IMR-90 (cell line): ENCODE measurements around the gene SERINC3.

ENCODE experiments used
- BHLHE40 ChIP-seq: fragments of 150-350 bp; IDR thresholded peaks from 2 replicates; pipeline ENCODE4 v1.6.1; 2016; ENCODE audit warnings: mild to moderate bottlenecking, low read depth, low read length
- CEBPB ChIP-seq: IDR thresholded peaks from 2 replicates; pipeline ENCODE4 v1.6.1; 2012; ENCODE audit warnings: low read depth, low read length, improper control_type of control experiment
- CTCF ChIP-seq: conservative IDR thresholded peaks from 2 replicates; pipeline ENCODE4 v1.5.1; 2012; ENCODE audit warnings: mild to moderate bottlenecking, low read depth, low read length, improper control_type of control experiment
- FOS ChIP-seq: fragments of 150-350 bp; IDR thresholded peaks from 2 replicates; pipeline ENCODE4 v1.6.1; 2016; ENCODE audit warnings: low read depth, low read length
- MAFK ChIP-seq: IDR thresholded peaks from 2 replicates; pipeline ENCODE4 v1.6.1; 2012; ENCODE audit warnings: low read depth, low read length, improper control_type of control experiment
- MXI1 ChIP-seq: IDR thresholded peaks from 2 replicates; pipeline ENCODE4 v1.6.1; 2012; ENCODE audit warnings: low read depth, mild to moderate bottlenecking, low read length, moderate library complexity, borderline replicate concordance
- POLR2A ChIP-seq: IDR thresholded peaks from 2 replicates; pipeline ENCODE4 v1.6.1; 2012; ENCODE audit warnings: mild to moderate bottlenecking, low read depth, low read length
- RCOR1 ChIP-seq: IDR thresholded peaks from 2 replicates; pipeline ENCODE4 v1.6.1; 2012; ENCODE audit warnings: mild to moderate bottlenecking, low read length, improper control_type of control experiment; ENCODE audit not compliant: insufficient replicate concordance
- SMC3 ChIP-seq: fragments of 150-350 bp; IDR thresholded peaks from 2 replicates; pipeline ENCODE4 v1.6.1; 2016; ENCODE audit warnings: low read depth, mild to moderate bottlenecking, antibody characterized with exemption, low read length, moderate library complexity
- USF2 ChIP-seq: fragments of 150-350 bp; IDR thresholded peaks from 2 replicates; pipeline ENCODE4 v1.6.1; 2017; ENCODE audit warnings: mild to moderate bottlenecking, antibody characterized with exemption, low read length, low read depth

DNA sequence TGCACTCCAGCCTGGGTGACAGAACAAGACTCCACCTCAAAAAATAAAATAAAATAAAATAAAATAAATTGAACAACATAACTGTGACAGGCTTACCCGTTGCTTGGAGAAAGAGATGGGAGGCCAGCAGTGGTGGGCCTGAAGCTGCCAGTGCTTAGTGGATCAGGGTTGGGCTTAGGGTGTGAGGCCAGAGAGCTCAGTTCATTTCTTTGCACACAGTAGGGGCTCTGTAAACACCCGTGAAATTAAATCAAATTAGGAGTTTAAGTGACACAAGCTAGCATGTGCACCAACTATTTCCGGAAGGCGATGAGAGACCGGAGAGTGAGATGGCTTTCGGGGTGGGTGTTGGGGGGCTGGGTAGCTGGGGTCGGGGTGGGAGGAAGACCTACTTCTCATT lies 72.0 kb downstream of the SERINC3 start:
- TF ChIP-seq POLR2A (no peak), BHLHE40 (no peak), CTCF (no peak), CEBPB (no peak), MAFK (no peak), RCOR1 (no peak), SMC3 (no peak), MXI1 (no peak), FOS (no peak), USF2 (no peak)
